ENCODE results near the gene RHOV.

GRCh38 chr15:40923551-40923950 is 49.5 kb upstream of the RHOV start:
- no peak for TF ChIP-seq CTCF (IDR thresholded peaks at IDR 0.05)
- no peak for TF ChIP-seq POLR2A (IDR thresholded peaks at IDR 0.05)
